Right kidney (tissue), 1 donor: ENCODE results near the gene FGD4.
"Not testable (repeated sequence)": the region's sequence is repeated elsewhere in the genome, so short reads cannot be mapped to it uniquely, and the experiment has no call there.

ENCODE experiments used
- DNase-seq: peaks from one replicate; pipeline ENCODE4 v3.0.0-alpha.2; 2016

The FGD4 gene

DNA sequence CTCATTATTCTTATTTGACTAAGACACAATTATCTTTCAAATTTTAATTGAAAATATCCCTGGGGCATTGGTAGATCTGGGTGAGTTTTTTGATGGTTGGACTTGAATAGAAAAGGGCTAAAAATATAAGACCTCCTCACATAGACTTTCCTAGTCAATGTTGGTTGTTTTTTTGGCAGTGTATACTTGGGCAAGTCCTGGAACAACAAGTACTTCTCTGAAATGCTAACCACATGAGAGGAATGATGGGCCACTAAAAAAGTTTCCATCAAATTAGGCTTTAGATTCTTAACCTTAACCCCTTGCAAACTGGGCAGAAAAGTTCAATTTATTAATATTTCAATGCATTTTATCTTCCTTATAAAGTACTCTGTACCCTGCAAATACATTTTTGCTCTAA is 97.6 kb downstream of the FGD4 start:
- no peak for DNase-seq

DNA sequence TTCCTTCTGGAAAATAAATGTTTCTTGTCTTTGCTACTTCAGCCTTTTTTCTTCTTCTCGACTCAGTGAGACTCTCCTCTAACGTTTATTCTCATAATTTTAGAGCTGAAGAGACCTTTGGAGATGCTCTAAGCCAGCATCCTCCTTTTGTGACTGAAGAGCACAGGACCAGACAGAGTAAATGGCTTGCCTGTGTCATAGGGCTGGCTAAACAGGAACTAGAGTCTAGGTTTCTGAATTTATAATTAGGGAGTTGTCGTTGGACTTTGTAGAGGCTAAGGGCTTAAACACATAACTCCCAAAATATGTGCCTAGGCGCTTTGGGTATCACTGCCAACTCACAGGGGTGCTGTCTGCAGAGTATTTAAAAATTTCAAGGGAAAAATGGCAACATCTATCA is 98.5 kb downstream of the FGD4 start:
- DNase-seq = no peak

DNA sequence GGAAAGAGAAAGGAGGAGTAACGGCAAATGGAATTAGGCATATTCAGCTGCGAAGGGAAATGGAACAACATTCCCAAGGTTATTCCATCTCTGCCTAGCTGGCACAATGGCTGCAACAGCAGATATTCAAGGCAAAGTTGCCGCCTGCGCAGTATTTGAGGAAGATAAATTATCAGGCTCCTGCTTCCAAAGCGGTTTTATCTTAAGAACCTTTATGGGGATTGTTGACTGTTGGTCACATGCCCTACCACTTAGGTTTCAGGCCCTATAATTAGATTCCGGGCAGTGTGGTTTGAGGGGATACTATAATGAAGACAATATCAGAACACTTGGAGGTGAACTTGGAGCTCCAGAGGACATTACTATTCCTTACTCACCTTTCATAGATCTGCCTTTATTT is 99.7 kb downstream of the FGD4 start:
- DNase-seq = no peak

DNA sequence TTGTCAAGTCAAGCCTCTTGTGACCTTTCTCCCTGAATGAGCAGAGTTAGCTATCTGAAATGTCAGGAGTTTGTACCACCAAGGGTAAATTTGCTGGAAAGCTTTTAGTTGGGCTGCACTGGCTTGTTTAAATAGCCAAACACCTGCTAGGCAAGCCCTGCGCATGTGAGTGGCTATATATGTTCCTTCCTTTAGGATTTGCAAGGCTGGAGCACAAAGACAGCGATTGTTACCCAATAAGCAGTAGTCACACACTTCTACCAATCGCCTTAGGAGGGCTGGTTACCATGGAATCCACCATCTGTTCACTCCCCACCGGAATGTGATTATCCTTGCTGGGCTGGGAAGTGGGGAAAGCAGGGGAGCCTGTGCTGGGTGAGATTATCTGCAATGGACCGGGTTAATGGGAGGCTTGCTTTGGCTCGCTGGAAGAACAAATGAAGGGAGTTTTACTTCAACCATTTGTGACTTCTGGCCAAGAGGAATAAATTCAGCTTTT is 102.5 kb downstream of the FGD4 start:
- DNase-seq = peak; percentile 28

DNA sequence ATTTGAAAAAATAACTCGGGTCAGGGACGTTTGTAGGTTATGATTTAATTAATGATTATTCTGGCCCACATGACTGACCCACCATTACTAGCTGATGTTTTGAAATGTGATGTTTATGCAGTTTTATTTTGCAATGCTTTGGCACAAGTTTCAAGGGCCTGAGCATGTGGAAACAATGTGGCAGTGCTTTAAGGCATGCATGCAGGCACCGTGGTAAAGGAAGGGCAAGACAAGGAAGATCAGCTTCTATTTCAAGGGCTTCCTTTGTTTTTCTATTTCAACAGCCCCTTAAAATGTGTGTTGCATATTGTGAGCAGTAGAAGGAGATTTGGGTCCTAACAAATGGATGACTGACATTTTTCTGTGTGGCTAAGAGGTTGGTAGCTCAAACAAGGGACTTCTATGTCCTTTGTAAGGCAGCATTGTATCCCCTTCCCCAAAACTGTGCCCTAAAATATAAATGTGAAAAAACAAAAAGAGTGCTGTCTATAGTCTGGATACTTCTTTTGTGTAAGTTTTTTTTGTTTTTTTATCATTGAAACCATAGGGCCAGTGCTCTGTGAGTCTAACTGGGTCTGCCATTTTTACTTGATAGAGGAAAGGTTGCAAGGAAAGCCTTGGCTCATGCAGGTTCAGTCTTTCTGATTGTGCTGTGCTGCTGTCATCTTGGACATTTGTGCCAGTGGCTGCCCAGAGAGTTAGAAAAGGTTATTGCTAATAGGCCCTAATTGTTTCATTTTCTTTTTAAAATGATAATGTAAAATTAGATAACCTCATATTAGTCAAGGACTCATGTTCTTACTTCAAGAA is 103.5 kb downstream of the FGD4 start:
- no peak for DNase-seq

DNA sequence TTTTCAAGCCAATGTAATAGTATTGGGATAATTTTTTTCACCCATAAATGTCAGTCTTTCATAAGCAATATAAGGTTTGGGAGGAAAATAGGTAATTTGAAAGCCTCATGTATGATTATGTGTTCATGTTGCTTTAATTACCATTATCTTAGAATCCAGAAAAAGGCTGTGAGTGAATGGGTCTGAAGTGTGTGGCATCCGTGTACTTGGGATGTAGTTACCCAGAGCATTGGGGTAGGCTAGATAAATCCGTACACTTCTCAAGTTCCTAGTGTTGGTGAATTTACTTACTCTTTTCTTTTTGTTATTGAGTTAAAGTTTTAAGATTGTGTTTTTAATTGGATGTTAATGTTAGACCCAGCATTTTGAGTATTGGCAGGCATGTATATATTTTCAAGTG is 104.4 kb downstream of the FGD4 start:
- DNase-seq = no peak

DNA sequence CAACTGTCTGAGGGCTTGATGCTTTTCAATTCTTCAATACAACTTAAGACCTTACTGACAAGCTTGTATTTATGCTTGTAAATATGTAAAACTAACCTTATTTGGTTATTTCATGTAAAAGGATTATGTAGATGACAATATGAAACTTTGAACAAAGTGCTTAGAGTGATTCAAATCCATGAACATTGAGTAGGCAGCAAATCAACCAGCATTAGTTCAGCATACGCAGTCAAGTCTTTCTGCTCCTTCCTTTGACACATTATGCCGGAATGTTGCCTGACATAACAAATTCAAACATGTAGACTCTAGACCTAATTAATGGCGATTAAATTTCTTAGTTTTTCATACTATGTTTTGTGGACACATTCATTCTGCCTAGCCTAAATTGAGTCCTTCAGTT is 105.2 kb downstream of the FGD4 start:
- no peak for DNase-seq

DNA sequence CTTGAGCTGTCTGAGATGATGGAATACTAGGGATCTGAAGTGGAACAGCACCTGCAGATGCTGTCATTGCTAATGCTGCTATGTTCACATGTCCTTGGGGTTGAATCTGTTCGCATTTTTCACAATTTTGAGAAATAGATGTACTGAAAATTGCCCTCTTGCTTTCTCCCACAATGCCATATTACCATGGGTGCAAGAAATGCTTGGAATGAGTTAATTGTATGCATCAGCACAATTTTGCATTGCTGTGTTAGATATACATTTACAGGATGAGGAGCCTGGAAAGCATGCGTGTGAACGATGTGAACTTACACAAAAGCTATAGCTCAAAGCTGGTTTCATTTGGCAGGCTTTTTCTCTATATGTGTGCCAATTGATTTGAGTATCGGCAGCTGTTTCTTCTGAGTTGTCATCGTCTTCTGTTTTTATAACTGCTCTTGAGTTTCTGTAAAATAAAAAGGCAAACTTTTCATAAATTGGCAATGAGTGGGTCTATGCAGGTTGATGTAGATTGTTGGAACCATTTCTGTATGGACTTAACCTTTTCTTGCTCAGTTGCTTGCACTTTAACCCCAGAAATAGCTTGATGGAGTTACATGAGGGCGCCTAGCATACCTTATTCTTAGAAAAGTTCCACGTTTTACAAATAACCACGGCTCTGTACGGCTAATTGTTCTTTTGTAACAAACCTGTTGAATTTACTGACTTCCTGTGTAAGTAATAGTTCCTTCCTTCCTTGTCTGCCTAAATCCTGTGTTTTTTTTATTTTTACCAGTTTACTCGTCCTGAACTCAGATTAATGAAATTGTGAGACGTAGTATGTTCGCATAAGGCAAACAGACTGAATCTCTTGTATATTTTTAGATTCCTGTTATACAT is 105.9 kb downstream of the FGD4 start:
- no peak for DNase-seq

DNA sequence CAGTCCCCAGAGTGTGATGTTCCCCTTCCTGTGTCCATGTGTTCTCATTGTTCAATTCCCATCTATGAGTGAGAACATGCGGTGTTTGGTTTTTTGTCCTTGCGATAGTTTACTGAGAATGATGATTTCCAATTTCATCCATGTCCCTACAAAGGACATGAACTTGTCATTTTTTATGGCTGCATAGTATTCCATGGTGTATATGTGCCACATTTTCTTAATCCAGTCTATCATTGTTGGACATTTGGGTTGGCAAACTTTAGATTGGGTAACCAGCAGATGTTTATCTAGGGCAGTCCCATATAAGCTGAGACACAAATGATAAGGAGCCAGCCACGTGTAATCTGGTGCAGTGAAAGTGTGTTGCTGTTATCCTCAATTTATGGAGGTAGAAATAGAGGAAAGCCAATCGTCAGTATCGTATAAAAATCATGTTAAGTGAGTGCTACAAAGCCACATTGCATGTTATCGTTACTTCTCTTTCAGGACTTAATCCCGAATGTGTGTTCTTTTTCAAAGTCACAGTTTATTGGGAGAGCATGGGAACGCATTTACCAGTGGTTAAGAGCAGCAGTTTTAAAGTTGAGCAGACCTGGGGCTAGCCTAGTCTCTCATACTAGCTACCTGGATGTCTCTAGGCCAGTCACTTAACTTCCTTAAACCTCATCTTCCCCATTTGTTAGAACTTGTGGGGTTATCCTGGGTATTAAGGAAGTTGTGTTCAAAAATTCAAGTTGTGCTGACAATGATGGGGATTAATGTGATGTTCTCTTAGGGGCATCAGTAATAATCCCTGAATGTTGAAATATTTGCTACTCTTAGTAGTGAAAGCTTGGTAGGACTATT is 108.0 kb downstream of the FGD4 start:
- not testable (repeated sequence) for DNase-seq

DNA sequence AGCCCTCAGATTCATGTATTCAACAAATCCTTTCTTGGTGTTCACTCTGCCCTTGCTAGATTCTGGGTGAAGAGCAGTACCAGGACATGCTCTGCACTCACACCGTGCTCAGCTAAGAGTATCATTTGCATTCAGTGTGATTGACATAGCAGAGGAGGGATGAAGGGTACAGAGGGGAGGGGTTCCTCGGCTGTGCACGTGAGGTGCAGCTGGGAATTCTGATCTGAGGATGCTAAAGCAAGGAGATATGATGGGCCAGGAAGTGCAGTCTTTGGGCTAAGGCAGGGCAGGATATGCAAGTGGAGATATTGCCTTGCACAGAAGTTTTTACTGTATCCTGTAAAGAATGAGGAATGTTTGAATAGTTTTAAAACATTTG is 108.6 kb downstream of the FGD4 start:
- DNase-seq = no peak

DNA sequence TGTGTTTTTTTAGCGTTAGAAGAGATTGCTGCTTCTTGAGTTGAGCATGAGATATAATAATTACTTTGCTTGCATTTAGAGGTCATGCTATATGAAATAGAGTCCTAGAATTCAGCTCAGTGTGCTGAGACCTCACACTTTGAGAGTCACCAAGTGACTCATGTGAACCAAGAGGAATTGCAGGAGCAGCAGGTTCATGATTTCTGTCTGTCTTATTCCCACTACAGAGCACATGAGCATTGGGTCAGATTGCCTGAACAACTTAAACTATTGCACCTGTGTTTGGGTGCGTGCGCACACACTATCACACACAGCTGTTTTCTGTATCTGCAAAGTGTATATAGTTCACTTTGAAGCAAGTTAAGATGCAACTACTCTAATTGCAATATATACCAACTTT is 109.3 kb downstream of the FGD4 start:
- DNase-seq = no peak

DNA sequence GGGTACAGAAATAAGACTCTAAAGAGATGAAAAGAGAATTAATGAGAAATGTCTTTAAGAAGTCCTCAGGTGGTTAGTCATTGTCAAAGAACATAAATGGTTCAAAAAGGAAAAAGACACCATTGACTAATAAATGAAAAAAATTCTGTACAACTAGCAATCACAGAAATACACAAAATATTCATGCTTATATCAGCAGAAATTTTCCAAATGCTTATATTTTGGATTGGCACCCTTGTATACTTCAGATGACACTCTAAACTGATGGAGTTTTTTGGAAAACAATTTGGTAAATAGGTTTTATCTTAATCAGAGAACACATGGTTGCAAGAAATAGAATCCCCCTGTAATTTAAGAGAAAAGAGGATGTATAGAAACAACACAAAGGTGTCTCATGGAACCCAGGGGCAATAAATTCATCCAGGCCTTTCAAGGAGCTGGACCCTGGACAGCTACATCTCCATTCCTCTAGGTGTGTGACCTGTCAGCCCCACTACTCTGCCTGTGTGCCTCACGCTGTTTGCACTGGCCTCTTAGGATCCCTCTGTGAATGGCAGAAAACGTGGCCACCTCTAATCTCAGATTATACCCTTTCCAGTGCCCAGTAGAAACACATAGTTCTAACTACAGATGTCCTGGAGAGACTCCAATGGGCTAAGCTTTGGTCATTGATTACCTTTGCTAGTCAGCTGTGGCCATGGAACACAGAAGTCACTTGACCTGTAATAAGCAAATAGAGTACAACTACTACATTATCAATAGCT is 110.2 kb downstream of the FGD4 start:
- DNase-seq = no peak

DNA sequence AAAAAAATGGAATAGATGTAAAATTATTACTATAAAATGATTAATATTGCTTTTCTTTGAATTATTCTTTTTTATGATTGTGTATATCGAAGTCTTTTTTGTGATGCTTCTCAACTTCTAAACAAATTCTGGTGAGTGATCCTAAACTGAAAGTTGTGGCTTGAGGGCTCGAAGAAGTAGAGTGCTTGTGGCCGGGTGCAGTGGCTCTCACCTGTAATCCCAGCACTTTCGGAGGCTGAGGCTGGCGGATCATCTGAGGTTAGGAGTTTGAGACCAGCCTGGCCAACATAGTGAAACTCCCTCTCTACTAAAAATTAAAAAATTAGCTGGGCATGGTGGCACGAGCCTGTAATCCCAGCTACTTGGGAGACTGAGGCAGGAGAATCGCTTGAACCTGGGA is 112.6 kb downstream of the FGD4 start:
- DNase-seq = not testable (repeated sequence)

DNA sequence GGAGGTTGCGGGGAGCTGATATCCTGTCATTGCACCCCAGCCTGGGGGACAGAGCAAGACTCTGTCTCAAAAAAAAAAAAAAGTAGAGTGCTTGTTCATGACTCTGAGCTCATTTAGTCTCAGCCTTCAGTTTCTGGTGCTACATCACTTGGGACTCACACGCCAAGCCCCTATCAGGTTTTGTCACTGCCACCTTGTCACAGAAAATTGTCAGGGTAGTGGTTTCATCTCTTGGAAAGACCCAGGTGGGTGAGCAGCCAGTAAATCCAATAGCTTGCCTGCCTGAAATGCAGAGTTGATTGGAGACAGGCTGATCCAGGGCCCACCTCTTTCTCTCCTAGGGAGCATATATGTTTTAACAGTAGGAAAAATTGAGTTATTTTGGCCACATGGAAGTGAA is 113.0 kb downstream of the FGD4 start:
- DNase-seq = no peak

DNA sequence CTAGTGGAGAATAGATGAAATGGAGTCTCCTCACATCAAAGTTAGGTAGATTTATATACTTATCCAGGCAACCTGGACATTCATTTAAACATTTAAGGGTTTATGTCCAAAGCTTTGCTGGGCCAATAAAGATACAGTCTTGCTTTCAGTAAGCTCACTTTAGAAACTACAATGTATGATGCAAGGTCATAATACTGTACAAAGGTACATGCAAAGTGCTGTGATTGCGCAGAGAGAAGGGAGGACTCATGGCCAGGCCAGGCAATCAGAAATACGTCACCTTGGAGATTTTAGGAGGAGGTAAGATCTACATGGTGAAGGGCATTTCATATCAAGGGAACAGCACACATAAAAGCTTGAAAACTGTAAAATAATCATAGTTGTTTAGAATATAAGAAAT is 113.6 kb downstream of the FGD4 start:
- DNase-seq = no peak

DNA sequence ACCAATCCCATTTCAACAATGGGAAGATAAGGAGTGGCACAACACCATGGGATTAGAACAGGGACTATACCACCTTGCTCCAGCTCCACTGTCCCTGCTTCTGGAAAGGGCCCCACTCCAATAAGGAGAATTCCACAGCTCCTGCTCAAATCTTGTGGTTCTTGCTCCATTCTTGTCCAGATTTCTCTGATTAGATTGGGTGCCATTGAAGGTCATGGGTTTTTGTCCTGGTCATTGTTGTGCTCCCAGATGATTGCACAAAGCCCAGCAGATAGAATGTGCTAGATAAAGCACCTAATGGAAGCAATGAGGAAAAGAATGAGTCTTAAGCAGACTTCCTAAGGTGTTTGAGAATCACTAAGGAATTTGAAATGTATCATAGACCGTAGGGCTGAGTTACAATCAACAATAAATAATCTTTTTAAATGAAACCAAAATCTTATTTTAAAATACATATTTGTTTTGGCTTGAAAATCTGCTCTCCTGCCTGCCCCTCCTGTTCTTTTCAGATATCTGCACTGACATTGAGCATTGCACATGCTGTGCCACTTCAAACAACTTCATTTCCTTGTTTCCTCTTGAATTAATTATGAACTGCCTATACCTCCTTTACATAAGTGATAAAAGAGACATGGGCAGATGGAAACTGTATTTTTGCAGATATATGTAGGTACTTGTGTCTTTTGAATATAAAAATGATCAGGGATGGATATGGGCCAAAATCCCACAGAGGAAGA is 115.9 kb downstream of the FGD4 start:
- DNase-seq = no peak

DNA sequence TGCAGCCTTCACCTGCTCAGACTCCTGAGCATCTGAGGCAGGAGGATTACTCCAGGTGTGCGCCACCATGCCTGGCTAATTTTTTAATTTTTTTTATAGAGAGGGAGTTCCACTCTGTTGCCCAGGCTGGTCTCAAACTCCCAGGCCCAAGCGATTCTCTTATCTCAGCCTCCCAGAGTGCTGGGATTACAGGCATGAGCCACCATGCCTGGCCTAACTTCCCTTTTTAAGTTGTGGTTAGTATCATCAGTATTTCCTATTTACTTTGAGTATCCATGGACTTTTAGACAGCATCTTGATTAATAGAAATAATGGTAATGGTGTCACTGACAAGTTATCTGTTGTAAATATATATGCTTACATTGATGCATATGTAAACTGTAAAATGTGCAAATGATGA is 116.9 kb downstream of the FGD4 start:
- no peak for DNase-seq

DNA sequence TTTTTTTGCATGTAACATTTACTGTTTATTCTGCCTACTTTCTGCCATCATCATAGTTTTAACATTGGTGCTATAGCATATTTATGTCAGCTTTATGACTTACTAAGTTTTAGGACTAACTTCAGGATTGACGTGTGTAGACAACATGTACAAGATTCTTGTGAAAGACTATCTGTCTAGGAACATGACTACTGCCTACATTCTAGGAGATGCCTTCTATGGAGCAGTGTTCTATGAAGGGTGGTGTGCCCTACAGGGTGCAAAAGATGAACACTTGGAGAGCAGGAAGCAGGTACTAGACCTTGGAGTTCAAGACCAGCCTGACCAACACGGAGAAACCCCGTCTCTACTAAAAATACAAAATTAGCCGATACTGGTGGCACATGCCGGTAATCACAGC is 118.6 kb downstream of the FGD4 start:
- no peak for DNase-seq

DNA sequence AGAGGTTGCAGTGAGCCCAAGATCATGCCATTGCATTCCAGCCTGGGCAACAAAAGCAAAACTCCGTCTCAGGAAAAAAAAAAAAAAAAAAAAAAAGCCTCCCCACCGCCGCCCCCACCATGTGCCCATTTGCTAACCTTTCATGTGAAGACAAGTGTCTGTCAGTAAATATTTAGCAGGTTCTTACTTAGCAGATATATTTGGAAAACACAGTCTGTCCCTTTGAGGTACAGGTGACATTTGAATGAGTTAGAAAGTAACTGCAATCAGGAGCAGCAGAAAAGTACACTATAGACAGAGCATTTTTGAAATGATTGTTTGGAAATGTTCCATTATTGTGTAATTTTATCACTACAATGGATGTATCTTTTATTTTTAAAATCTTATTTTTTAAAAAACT is 119.7 kb downstream of the FGD4 start:
- DNase-seq = no peak

DNA sequence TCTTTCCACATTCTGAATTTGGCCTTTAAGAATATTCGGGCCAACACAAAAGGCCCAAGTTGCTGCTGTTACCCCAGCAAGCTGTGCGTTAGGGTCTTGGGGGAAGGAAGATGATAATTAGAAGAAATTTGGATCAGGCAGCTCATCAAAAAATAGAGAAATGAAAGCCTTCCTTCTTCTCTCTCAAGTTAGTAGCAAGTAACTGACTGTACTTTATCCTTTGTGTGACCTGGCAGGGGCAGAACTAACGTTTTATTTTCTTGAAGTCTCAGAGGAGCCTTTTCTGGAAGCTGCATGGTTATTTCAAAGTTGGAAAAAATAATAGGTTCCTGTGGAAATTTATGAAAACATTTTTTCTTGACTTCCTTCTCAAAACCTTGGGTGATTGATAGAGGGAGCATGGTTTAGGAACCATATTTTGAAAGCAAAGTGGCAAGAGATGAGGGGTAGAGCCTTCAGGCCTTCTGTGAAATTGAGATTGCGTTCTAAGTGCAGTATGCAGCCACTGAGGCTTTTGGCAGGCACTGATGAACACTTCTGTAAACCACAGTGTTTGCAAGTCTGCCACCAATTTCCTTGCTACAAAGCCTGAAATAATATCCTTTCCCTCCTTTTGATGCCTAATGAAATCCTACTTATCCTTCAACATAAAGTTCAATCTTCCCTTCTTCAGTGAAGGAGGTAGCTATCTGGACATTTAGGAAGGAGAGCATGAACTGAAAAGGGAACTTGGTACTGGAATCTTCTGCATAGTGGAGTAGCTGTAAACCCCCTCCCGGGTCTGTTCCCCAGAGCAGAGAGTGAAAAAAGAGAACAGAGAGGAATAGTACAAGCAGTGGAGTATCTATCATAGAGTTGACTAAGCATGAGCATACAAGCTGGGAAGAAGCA is 123.2 kb downstream of the FGD4 start:
- no peak for DNase-seq
